Hepatocyte (in vitro differentiated cells): ENCODE results near the gene C1orf21. TPM values are rescaled to one million over a fixed set of nuclear protein-coding genes. Genes with fewer than 3 reads are reported as not detected.

Source experiments
- DNase-seq: peaks from one replicate; pipeline ENCODE4 v3.0.0-alpha.2; 2016; ENCODE audit warnings: low spot score
- H2AFZ ChIP-seq: fragments of 200-600 bp; sonication (generic); 2 replicates; pipeline ENCODE4 v1.6.0; 2016; ENCODE audit warnings: antibody characterized with exemption, mild to moderate bottlenecking
- H3K27ac ChIP-seq: fragments of 200-600 bp; sonication (generic); 2 replicates; pipeline ENCODE4 v1.5.1; 2016; ENCODE audit warnings: mild to moderate bottlenecking
- H3K27me3 ChIP-seq: fragments of 200-600 bp; sonication (generic); 2 replicates; pipeline ENCODE4 v1.6.1; 2016
- H3K36me3 ChIP-seq: fragments of 200-600 bp; sonication (generic); replicated peaks from 2 replicates; pipeline ENCODE4 v1.5.1; 2016; ENCODE audit warnings: low read depth; ENCODE audit not compliant: insufficient read depth
- H3K4me1 ChIP-seq: fragments of 200-600 bp; sonication (generic); 2 replicates; pipeline ENCODE4 v1.5.1; 2016; ENCODE audit warnings: mild to moderate bottlenecking, moderate library complexity; ENCODE audit not compliant: insufficient read depth
- H3K4me2 ChIP-seq: fragments of 200-600 bp; sonication (generic); 2 replicates; pipeline ENCODE4 v1.6.0; 2016
- H3K4me3 ChIP-seq: fragments of 200-600 bp; sonication (generic); 2 replicates; pipeline ENCODE4 v1.5.1; 2016; ENCODE audit warnings: mild to moderate bottlenecking
- H3K79me2 ChIP-seq: fragments of 200-600 bp; sonication (generic); 2 replicates; pipeline ENCODE4 v1.6.0; 2017; ENCODE audit warnings: mild to moderate bottlenecking
- H3K9me2 ChIP-seq: fragments of 200-600 bp; sonication (generic); replicated peaks from 2 replicates; pipeline ENCODE4 v1.6.0; 2017; ENCODE audit warnings: mild to moderate bottlenecking; ENCODE audit not compliant: insufficient read depth
- H3K9me3 ChIP-seq: fragments of 200-600 bp; sonication (generic); 2 replicates; pipeline ENCODE4 v1.5.1; 2016; ENCODE audit warnings: low read depth, mild to moderate bottlenecking
- H4K20me1 ChIP-seq: fragments of 200-600 bp; sonication (generic); 2 replicates; pipeline ENCODE4 v1.6.0; 2016; ENCODE audit warnings: mild to moderate bottlenecking; ENCODE audit not compliant: insufficient read depth, poor library complexity, severe bottlenecking
- CTCF ChIP-seq: fragments of 200-600 bp; sonication (generic); IDR thresholded peaks from 2 replicates; pipeline ENCODE4 v1.5.1; 2016; ENCODE audit warnings: antibody characterized with exemption, mild to moderate bottlenecking; ENCODE audit not compliant: poor library complexity
- EZH2 ChIP-seq: fragments of 200-600 bp; sonication (generic); IDR thresholded peaks from 2 replicates; pipeline ENCODE4 v1.6.1; 2016; ENCODE audit warnings: antibody characterized with exemption, mild to moderate bottlenecking, borderline replicate concordance
- EZH2phosphoT487 ChIP-seq: fragments of 200-600 bp; sonication (generic); IDR thresholded peaks from one replicate; pipeline ENCODE4 v1.6.1; 2018; ENCODE audit warnings: antibody characterized with exemption, mild to moderate bottlenecking, low read depth, moderate library complexity; ENCODE audit not compliant: unreplicated experiment, severe bottlenecking
- WGBS: methylation state at CpG from one replicate; pipeline ENCODE4 v1.1.6; 2016; ENCODE audit warnings: low lambda C conversion rate; ENCODE audit errors: missing lambda C conversion rate; 5-methylcytosine and 5-hydroxymethylcytosine counted together
- polyA plus RNA-seq: library from polyadenylated mRNA; unstranded; fragments of >200 nt; fragmentation: Nextera tagmentation; extraction: Ambion mirVana; gene quantifications from 2 replicates; pipeline ENCODE4 v1.2.1, GENCODE V29; 2016
- total RNA-seq: library from RNA; depleted of rRNA; stranded (reverse); fragments of >200 nt; gene quantifications from 2 replicates; pipeline ENCODE4 v1.2.3, GENCODE V29; 2014

C1orf21 gene
- total and polyA plus RNA-seq, 2 experiments from 2014 or later: 26.9 to 37.9 TPM

DNA sequence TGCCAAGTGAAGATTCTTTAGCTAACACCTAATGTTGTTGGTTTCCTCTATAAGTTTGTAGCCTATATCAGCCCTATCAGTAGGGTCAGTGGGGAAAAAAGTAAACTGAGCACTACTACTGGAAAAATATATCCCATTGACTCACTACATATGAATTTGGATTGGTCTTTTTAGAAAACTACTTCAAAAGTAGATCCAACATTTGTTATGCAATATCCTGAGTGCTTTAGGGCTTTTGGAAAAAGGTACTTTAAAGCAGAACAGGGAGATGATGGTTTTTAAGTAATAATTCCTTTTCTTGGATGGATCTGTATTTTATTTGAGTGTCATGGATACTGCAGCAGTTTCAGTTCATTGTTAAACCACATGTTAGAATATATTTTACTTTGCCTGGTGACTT is 7.1 kb downstream of the C1orf21 start:
- Histone ChIP-seq H2AFZ (no peak overlapping the region), H4K20me1 (peaks cover 4% of the 10 kb centered on the region), H3K27me3 (no peaks in the 10 kb centered on the region), H3K9me3 (no peaks in the 10 kb centered on the region), H3K4me1 (peaks cover 18% of the 10 kb centered on the region), H3K36me3 (no peaks in the 10 kb centered on the region), H3K9me2 (no peaks in the 10 kb centered on the region), H3K4me3 (no peak overlapping the region), H3K27ac (no peak overlapping the region), H3K79me2 (peaks cover 80% of the 10 kb centered on the region), H3K4me2 (no peak overlapping the region)
- TF ChIP-seq EZH2 (no peak), CTCF (no peak), EZH2phosphoT487 (no peak)
- DNase-seq: no peak

- Histone ChIP-seq H3K4me3 (no peak overlapping the region), H2AFZ (no peak overlapping the region), H3K9me3 (no peaks in the 10 kb centered on the region), H3K36me3 (no peaks in the 10 kb centered on the region), H3K4me1 (peaks cover 14% of the 10 kb centered on the region), H3K27ac (no peak overlapping the region), H4K20me1 (peaks cover 4% of the 10 kb centered on the region), H3K27me3 (no peaks in the 10 kb centered on the region), H3K9me2 (no peaks in the 10 kb centered on the region), H3K4me2 (no peak overlapping the region), H3K79me2 (peaks cover 78% of the 10 kb centered on the region)
- no peak for TF ChIP-seq CTCF
- no peak for TF ChIP-seq EZH2
- no peak for TF ChIP-seq EZH2phosphoT487
- no peak for DNase-seq
- WGBS: 58% methylated on average over 2 of the region's 2 CpGs
Measured at GRCh38 chr1:184395370-184395769, 8.5 kb downstream of the C1orf21 start.

- Histone ChIP-seq H3K9me2 (no peaks in the 10 kb centered on the region), H3K79me2 (peaks cover 80% of the 10 kb centered on the region), H3K4me1 (peaks cover 8% of the 10 kb centered on the region), H3K4me2 (no peak overlapping the region), H3K27me3 (no peaks in the 10 kb centered on the region), H3K27ac (no peak overlapping the region), H2AFZ (no peak overlapping the region), H3K9me3 (no peaks in the 10 kb centered on the region), H4K20me1 (peaks cover 4% of the 10 kb centered on the region), H3K36me3 (no peaks in the 10 kb centered on the region), H3K4me3 (no peak overlapping the region)
- TF ChIP-seq EZH2 (no peak), CTCF (no peak), EZH2phosphoT487 (no peak)
- WGBS: 76% methylated on average over 2 of the region's 2 CpGs
- no peak for DNase-seq
Measured at GRCh38 chr1:184395937-184396480, 9.2 kb downstream of the C1orf21 start.
